Measurements from ENCODE around the gene GAS1. TPM values are rescaled to one million over a fixed set of nuclear protein-coding genes. Genes with fewer than 3 reads are reported as not detected.

The GAS1 gene, protein sequence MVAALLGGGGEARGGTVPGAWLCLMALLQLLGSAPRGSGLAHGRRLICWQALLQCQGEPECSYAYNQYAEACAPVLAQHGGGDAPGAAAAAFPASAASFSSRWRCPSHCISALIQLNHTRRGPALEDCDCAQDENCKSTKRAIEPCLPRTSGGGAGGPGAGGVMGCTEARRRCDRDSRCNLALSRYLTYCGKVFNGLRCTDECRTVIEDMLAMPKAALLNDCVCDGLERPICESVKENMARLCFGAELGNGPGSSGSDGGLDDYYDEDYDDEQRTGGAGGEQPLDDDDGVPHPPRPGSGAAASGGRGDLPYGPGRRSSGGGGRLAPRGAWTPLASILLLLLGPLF
- 1 to 10 TPM; 1.8 to 7.5 TPM for total RNA-seq
- long read RNA-seq, transcript GAS1-201 (1 exons, 2,827 nt) = major isoform, 5 of 5 reads
- long read RNA-seq, partial matches to known transcripts = 0 of 5 reads
- long read RNA-seq, other reads (novel, unspliced or antisense) = 0 of 5 reads

DNA sequence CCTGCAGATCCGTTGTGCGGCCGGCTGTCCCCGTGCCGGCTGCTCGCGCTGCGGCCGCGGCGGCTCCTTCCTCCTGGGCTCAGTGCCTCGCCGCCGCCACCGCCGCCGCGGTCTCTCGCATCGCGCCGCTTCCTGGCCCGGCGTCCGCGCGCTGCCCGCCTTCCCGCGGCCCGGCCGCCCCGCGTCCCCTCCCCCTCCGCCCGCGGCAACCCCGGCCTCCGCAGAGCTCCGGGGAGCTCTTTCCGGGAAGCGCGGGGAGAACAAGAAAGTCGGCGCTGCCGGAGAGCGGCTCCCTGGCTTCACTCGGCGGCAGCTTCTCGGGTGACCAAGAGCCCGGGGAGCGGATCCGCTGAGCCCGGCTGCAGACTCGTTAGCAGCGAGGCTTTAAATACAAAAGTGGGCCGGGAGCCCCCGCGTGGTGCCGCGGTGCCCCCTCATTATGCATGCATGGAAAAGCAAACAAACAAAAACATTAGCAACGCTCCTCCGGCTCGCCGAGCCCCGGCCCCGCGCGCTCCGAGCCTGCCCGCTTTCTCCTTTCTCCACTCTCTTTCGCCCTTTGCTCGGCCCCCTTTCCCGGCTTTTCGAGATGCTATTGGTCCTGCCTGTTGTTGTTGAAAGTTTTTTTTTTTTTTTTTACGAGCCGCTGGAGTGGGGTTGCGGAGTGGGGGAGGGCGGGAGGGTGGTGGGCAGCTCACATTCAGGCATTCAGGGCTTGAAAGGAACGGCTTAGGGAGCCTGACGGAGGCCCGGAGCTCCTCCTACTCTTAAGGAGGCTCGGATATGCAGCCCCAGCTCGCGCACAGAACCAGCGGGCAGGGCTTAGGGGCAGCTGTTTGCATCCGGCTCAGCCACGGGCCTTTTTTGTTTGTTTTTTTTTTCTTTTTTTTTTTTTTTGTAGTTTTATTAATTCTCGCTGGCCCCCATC, at the start of gene GAS1:
TSS of gene GAS1 (minus strand) at position 361 of the 928 bp plus-strand sequence. CDS start 727 bp downstream, outside the sequence.
- intact Hi-C loops (cut with DNase I, micrococcal nuclease) = no loop called here
- ATAC-seq (peak; percentile 88), DNase-seq (peak; percentile 80 to 84)

DNA sequence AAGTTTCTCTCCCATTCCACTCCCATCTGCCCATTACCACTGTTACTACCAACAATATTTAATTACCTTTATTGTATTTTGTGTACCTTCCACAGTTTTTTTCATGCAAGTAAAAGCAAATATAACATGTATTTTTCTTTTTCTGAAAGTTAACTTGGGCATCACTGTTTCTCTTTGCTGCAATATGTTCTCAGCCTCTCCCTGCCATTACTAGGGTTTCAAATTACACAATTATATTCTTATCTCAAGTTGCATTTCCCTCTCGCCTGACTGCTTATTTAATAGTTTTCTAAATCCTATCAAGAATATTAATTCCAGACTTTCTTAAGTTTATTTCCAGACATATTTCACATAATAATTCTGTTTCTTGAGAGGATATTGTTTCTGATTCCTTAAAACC, 46.9 kb upstream of the GAS1 start:
- DNase-seq (no peak), ATAC-seq (no peak)
- intact Hi-C loops (cut with DNase I, micrococcal nuclease) = no loop called here

DNA sequence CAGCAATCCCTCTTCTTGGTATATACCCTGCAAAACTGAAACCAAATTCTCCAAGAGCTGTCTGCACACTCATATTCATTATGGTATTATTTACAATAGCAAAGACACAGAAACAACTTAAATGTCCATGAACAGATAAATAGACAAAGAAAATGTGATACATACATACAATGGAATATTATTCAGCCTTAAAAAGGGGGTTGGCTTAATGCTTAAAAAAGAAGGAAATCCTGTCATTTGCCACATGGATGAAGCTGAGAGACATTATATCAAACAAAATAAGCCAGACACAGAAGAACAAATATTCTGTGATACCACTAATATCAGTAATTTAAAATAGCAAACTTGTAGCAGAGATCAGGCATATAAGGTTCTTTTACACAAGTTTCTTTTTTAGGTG, 46.5 kb upstream of the GAS1 start:
- DNase-seq = no peak
- no peak for ATAC-seq
- intact Hi-C loops (cut with DNase I, micrococcal nuclease) = no loop called here

DNA sequence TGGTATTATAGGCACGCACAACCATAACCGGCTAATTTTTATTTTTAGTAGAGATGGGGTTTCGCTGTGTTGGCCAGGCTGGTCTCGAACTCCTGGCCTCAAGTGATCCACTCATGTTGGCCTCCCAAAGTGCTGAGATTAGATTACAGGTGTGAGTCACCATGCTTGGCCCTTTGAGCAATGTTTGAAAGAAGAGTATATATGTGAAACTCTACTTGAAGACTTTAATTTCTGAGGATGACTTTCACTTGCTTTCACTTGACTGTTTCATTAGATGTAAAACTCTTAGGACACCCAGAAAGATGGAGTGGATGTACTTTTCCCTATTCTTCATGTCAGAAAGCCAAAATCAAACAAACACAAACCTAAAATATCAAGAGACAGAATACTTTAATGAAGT, 43.8 kb upstream of the GAS1 start:
- no peak for DNase-seq
- ATAC-seq = no peak
- intact Hi-C loops (cut with DNase I, micrococcal nuclease) = no loop called here

DNA sequence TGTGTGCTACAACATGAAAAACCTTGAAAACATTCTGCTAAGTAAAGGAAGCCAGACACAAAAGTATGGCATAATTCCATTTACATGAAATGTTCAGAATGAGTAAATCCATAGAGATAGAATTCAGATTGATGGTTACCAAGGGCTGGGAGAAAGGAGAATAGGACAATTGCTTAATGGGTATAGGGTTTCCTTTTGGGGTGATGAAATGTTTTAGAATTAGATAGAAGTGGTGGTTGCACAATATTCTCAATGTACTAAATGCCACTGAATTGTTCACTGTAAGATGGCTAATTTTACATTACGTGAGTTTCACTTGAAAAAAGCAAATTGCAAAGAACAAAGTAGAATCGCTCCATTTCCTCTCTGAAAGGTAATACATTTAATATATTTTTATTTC, 43.0 kb upstream of the GAS1 start:
- intact Hi-C loops (cut with DNase I, micrococcal nuclease) = no loop called here
- no peak for DNase-seq

DNA sequence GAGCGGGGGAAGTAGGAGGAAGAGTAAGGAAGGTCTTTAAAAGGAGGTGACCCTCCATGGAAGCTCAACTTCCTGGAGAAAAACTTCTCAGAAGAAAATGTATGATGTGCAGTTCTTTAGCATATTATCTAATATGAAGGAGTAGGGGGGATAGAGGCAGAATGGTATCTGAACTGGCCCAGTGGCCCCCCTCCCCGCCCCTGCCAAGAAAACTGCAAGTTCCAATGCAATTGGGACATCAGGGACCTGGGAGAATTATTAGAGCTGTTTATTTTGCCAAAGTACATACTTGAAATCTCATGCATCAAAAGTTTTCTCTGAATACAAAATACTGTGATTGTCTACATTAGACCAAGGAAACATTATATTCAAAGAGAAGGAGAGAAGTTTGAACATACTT, 40.6 kb upstream of the GAS1 start:
- ATAC-seq (no peak), DNase-seq (no peak)
- intact Hi-C loops (cut with DNase I, micrococcal nuclease) = no loop called here

More for the DNA sequence above, 43.0 kb upstream of the GAS1 start:
- ATAC-seq = no peak

GRCh38 chr9:86985132-86985647, 37.9 kb upstream of the GAS1 start:
- ATAC-seq (no peak), DNase-seq (no peak)
- intact Hi-C loops (cut with DNase I, micrococcal nuclease) = no loop called here

DNA sequence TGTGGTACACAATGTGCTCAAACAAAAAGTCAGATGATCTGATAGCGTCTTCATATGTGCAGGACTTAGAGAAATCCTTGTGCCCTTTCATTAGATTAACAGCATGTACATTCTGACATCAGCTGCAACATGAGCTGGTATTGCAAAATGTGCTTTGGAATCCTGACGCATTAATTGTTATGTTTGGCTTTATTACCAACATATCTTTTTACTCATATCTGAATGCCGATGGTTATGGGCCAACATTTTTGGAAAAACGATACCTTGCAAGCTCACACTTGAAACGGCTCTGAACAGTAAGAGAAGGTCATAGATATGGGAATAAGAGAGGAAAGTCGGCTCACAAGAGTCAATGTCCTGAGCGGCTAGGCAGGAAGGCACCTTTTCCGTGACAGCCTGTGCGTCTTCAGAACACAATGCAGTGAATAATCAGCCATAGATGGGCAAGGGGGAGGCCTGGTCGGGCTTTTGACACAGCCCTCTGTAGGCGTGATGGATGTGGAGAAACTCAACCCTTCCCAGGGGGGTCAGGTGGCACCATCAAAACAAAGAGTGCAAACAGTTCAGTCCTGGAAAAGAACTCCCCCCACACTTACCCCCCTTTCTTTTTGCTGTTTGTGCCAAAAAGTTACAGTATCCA, 36.4 kb upstream of the GAS1 start:
- intact Hi-C loops (cut with DNase I, micrococcal nuclease) = no loop called here
- ATAC-seq (no peak), DNase-seq (no peak)

DNA sequence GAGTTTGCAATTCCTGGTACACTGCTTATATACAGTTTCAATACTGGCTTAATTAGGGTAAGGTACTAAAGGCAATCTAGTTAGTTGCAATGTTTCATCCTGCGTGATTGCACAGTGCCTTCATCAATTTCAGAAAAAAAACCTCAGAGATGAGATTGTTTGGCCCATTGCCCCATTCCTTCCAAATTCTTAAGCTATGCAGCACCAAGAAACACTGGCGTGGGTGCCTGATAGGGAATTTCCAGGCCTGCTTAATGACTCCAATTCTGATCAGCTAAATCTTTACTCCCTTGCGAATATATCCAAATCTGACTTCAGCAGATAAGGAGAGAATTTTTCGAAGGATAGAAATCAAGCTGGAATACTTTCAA, 35.9 kb upstream of the GAS1 start:
- ATAC-seq = no peak
- intact Hi-C loops (cut with DNase I, micrococcal nuclease) = no loop called here

GRCh38 chr9:86980802-86981201, 33.5 kb upstream of the GAS1 start:
- DNase-seq = no peak
- intact Hi-C loops (cut with DNase I, micrococcal nuclease) = no loop called here
- no peak for ATAC-seq

More for the DNA sequence above, 35.9 kb upstream of the GAS1 start:
- no peak for DNase-seq

GRCh38 chr9:86979657-86980056, 32.4 kb upstream of the GAS1 start:
- DNase-seq (no peak), ATAC-seq (no peak)
- intact Hi-C loops (cut with DNase I, micrococcal nuclease) = no loop called here

- no peak for ATAC-seq
- intact Hi-C loops (cut with DNase I, micrococcal nuclease) = no loop called here
- DNase-seq = no peak
Observed at GRCh38 chr9:86978922-86979474, 31.7 kb upstream of the GAS1 start.

DNA sequence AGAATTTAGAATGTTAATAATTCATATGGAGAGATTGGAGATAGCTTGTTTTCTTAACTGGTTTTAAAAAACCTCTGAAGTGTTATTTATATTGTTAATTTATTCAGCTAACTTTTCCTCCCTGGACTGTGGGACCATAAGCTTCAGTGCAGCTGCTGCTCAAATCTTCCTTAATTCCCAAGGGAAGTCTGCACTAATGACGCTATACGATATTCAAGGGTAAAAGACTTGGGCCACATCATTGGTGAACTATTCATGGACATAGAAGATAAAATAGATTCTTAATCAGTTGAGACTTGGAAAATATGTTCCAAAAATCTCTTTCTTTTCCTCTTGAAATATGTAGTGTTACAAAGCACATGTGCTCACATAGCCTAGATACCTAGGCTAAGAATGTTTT, 31.1 kb upstream of the GAS1 start:
- ATAC-seq = no peak
- DNase-seq = no peak
- intact Hi-C loops (cut with DNase I, micrococcal nuclease) = no loop called here

DNA sequence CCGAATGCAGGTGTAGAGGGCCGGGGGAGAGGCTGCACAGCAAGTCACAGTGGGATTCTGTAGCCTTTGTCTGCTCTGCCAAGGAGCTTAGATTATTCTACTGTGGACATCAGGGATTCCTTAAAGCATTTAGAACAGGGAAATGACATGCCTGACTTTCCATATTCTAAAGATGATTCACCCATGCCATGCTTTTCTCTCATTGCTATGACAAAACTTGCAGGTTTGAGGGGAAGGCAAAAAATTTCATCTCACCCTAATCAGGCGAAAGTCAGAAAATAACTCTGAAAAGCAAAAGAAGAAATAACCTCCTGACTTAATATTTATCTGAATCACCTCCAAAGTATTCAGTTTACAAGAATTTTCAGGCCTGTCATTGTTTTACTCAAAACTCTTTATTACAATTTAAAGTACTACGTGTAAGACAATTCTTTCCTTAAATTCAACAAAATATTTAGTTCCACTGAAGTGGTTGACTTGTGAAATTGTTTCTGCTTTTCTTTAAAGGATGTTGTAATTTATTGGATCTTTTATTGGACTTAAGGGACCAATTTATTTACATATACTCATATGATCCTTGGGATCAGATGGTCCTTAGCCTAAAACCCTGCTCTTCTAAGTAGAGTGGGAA, 30.0 kb upstream of the GAS1 start:
- ATAC-seq = no peak
- DNase-seq = no peak
- intact Hi-C loops (cut with DNase I, micrococcal nuclease) = no loop called here

DNA sequence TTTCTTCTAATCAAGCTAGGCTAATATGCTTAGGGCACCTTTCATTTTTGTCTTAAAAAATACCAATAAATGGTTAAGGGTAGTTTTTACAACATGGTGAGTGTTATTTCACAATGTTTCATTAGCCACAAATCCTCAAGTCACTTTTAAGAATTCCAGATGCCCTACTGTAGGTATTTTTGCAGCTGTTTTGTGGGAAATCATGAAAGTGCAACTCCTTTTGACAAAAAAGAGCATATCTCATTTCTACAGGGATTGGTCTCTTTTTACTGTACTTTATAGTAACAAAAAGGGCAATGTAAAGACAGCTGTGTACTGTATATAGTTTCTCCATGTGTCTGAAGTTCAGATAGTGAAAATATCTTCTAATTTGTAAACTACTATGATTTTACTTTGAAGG, 28.3 kb upstream of the GAS1 start:
- no peak for ATAC-seq
- no peak for DNase-seq
- intact Hi-C loops (cut with DNase I, micrococcal nuclease) = no loop called here

GRCh38 chr9:86975036-86975435, 27.7 kb upstream of the GAS1 start:
- ATAC-seq (no peak), DNase-seq (no peak)
- intact Hi-C loops (cut with DNase I, micrococcal nuclease) = no loop called here

DNA sequence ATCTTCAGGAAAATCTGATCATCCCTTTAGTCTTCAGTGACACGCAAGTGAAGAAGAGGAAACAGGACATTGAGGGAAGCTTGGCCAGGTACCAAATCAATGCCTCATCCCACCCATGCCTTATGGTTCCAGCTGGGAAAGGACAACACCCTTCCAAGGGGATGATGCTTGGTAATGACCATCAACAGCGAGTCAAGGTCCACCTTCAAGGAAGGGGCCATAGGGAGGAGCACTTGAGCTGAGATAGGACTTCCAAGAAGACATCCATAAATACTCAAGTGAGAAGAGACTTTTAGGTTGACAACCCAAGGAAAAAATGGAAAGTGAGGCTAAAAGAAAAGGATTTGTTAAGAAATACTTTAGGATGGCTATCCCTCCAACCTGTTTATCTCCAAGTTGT, 27.1 kb upstream of the GAS1 start:
- ATAC-seq (no peak), DNase-seq (no peak)
- intact Hi-C loops (cut with DNase I, micrococcal nuclease) = no loop called here

GRCh38 chr9:86971742-86972141, 24.4 kb upstream of the GAS1 start:
- no peak for ATAC-seq
- intact Hi-C loops (cut with DNase I, micrococcal nuclease) = no loop called here
- DNase-seq = no peak
